Endothelial cell of hepatic sinusoid (primary cell): ENCODE data around the gene MSI2.

ENCODE experiments used
- in situ Hi-C: cut with HindIII; loops from 2 replicates; pipeline ENCODE4 v1.10.0; 2017; ENCODE audit warnings: low sequenced_read_pairs

The MSI2 gene

DNA sequence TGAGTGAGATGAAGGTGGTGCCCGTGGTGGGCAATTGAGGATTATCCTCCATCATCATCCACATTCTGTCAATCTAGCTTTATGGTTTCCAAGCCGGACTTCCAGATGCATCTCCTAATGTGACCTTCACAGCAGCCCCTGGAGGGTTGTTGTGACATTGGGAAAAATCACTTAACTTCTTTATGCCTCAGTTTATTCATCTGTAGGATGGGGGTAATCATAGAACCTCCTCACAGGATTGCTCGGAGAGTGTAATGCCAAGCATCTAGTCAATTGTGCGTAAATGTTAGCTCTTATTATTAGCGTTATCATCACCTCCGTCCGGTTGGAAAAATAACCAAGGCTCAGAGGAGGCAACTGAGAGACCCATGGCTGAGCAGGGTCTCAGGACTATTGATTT is 274.8 kb downstream of the MSI2 start:
- in situ Hi-C loops = no loop called here

DNA sequence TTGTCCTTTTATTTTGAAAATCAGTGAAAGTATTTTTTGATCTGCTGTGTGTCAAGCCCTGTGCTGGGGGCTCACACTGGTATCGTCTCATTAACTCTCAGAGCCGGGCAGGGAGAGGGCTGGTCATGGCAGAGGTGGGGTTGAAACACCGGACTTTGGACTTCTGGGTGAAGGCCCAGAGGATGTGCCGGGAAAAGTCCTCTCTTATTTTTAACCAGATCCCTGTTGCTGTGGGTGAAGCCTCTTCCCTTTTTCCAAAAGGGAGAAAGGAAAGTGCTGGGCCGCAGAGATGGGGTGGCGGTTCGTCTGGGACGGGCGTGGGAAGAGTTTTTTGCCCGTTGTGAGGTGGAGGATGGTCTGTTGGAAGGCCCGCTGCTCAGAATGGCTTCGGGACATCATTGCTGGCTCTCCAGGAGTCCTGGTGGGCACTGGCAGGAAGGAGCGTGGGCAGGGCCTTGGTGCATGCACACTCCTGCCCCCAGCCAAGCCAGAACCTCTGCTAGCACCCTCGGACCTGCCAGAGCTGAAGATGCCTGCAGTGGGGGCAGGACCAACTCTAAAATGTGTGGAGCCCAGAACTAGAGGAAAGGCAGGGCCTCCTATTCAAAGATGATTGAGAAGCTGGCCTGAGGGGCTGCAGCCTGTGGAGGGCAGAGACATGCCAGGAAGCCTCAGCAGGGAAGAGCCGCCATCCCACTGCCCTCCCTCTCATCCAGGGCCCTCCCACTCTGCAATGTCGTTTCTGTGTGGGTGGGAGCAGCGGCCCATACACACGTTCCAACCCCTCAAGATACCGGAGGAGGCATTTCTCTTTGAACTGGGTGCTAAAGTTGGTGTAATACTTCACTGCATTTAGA is 275.6 kb downstream of the MSI2 start:
- in situ Hi-C loops = no loop called here

DNA sequence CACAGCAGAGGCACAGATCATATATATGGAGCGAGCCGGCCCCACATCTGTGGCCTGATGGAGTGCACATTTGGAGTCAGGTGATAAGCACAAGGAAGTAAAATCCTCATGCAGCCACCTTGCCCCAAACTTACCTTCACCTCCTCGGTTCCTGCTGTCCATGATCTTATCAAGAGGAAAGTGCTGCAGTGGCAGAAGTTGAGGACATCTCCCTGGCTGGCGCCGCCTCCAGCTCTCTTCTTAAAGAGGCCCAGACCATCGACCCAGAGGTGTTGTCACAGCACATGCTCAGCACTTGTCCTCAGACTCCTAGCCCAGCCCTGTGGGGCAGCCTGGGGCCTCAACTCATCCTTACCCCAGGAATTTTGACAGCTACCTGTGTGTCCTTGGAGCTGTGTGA is 276.2 kb downstream of the MSI2 start:
- in situ Hi-C loops = no loop called here

DNA sequence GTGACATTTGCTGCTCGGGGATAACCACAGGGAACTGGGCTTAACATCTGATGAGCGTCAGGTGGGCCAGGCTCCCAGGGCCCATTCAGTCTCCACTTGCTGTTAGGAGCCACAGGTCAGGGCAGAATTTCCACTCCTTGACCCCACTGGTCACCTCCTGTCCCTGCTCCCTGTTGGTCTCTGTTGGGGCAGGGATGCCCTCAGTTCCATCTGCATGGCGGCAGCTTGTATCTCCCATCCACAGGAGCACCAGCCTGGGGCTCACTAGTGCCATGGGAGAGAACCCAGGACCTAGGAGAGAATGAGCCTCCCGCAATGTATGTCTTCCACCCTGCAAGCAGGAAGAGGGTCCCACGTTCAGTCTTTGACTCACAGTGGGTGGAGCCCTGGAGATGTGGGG is 276.6 kb downstream of the MSI2 start:
- in situ Hi-C loops = no loop called here

DNA sequence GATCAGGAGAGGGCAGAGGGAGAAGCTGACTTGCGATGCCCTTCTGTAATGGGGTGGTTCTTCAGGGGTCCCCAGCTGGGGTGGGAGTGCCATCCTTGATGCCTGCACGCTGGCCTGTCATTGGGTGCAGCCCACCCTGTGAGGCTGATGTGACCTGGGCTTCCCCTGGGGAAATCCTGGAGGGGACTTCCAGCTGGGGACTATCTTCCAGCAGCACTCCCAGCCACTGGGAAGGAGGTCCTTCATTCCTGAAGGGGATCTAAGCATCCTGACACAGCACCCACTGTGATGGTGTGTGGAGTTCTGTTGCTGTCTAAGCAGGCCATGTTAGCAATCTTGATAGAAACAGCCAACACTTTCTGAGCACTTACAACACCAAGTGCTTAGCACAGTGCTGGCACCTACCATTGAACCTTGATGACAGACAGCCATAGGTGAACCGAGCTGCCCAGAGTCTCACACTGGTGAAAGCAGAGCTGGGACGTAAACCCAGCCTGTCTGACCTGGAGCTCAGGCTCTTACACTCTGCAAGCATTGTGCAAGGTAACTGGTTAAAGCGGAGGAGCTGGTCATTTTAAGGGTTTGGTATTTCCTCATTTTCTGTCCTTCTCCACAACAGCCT is 277.5 kb downstream of the MSI2 start:
- in situ Hi-C loops = no loop called here

DNA sequence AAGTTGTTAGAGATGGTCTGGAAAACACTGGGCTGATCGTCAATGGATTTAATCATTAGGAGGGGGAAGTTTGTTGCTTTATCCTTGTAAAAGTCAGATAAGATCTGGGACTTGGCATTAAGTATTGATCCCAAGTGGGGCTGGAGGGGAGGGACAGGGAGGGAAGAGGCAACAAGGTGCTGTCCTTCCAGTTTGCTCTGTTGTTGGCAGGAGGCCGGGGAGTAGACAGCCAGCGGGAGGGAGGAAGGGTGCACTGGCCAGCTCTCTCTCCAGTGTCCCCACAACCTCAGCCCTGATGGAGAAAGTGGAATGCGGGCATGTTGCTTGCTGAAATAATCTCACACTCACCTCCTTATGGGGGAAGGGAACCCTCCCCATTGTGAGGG is 278.5 kb downstream of the MSI2 start:
- in situ Hi-C loops = no loop called here

DNA sequence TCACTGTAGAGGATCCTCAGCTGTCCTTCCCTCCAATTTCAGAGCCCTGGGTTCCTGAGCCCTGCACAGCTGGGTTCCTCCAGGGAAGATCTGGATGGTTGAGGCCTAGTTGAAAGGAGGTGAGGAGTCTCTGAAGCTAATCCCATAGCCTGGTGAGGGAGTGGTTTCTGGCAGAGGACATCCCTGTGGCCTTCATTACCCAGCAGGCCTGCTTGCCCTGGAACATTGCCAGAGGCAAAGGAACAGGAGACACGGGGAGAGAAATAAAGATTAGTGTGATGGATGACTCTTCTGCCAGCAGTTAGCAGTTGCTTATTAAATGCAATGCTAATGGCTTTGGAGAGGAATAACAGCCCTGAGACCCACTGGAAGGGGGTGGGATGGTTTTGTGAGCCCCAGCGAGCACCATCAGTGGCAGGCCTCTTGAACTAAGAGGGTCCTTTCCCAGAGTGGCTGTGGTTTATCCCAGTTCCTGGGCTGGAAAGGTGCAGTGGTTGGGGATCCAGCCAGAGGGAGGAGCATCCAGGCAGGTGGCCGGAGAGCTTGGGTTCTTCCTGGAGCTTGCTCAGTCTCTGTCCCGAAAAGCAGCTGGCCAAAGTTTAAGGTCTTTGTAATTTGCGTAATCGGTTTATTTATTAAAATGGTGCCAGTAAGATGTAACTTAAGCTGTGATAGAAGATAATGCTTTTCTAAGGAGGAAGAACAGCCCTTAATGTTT is 279.1 kb downstream of the MSI2 start:
- in situ Hi-C loops = no loop called here

DNA sequence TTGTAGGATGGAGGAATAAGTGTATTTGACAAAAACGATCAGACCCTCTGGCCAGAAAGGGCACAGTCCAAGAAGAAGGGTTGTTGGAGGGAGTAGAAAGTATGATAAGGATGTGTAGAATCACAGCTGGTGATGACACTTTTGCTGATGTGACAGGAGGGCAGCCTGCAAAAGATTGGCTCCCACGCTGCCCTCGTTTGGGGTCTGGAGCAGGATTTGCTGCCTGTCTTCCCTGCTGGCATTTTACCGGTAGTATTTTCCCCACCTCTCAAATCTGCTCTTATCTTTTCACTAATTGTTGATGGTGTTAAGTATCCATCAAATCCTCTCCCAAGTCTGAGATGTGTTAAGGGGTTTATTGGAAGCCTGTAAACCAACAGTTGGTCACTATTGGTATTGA is 280.0 kb downstream of the MSI2 start:
- in situ Hi-C loops = no loop called here

DNA sequence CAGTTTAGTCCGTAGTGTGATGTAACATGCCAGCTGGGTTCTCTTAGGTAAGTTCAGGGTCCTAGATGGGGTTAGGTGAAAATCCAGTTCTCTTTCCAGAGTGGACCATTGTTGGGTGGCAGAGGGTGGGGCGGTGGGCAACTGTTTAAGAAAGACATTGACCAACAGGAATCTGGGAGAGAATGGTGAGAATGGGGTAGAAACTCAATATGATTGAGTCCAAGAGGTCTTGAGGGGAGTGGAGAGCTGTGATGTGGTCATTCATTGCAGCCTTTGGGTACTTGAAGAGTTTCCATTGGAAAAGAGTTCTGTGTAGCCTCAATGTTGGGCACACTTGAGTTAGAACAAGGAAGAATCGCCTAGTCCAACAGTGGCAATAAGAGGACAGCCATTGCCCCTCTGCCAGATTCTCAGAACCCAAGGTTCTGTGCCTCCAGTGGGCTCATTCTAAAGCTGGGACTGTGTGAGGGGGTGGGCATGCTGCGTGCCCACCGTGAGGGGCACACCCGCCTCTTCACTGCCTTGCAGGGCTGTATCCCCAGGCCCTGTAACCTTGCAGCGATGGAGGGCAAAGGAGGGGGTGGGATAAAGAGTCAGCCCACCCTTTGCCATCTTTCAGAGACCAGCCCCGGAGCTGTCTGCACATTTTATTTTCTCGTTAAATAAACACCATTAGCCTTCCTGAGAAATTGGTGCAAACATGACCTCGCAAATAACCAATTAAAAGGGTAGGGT is 280.6 kb downstream of the MSI2 start:
- in situ Hi-C loops = no loop called here

DNA sequence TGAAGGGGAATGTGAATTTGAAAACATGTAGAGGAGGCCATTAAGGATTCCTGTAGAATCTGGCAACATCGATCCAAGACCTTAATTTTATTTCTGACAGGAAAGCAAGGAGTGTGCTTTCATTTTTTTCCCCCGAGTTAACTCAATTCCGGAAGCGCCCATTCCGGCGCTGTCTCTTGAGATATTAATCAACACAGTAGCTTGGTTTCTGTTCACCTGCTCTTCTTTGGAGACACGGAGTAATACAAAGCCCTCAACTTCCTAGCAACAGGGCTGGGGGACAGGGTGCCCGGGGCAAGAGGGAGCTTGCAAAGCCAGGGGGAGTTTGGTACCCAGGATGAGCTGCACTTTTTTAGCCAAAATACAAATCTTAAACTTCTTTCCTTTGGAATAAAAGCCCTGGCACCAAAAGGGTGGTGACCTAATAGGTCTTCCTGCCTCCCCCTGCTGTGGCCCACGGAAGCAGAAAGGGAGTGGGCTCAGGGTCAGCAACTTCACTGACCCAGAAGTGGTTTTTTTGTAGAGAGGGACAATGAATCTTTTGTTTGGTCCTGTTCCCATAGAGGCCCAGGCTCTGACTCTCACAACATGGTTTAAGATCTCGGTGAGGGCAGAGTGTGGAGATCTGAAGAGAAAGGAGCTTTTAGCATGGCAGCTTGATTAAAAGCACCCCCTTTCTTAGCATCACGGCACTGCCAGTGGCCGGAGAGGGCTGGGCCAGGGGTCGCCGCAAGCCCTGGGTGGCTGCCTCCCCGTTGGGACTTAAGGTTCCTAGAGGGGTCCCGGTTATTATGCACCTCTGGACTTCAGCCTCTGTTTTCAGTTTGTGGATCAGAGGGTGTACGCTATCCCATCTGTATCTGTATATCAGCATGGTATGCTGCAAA is 281.4 kb downstream of the MSI2 start:
- in situ Hi-C loops = no loop called here

DNA sequence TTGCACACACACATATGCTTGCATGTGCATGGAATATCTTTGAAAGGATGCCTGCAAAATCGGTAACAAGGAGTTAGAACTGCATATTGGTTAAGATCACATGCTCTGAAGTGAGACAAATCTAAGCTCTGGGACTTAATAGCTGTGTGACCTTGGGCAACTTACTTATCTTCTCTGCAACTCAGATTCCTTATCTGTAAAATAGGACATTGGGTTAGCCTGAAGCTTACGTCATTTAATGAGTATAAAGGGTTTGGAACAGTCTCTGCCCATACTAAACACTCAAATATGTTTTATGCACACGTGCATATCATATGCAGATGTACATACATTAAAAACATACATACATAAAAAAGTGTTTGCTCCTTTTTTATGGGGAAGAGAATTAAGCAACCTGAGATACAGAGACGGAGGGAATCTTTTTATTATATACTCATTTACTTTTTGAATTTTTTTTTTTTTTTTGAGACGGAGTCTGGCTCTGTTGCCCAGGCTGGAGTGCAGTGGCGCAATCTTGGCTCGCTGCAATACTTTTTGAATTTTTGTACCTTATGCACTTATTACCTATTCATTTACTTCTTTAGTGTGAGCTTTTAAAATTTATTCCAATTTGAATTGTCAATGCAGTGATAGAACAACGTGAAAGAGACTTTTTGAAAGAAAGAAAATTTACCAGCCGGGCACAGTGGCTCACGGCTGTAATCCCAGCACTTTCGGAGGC is 282.6 kb downstream of the MSI2 start:
- in situ Hi-C loops = no loop called here

DNA sequence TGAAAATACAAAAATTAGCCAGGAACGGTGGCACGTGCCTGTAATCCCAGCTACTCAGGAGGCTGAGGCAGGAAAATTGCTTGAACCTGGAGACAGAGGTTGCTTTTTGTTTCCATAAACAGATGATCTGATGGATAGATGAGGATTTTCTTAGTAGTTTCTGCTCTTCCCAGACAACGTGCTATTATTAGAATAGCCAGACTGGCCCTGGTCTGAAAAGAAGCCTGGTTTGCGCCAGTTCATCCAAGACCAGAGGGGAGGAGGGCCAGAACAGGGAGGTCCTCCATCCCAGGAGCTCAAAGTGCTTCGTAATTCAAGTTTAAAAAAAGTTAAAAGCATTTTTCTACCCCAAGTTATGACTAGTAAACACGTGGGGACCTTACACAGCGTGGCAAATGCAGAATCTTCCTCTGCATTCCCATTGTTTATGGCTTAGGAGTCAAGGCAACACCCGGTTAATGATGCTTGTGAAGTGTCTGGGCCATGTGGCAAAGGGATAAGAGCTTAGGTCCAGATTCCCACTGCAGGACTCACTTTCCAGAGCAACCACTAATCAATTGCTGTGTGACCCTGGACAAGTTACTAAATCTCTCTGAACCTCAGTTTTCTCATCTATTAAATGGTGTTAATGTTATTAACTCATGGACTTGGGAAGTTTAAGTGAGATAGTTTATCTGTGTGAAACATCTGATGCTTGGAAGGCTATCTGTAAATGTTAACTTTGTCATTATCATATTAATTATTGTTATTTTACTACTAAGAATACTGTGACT is 283.4 kb downstream of the MSI2 start:
- in situ Hi-C loops = no loop called here

DNA sequence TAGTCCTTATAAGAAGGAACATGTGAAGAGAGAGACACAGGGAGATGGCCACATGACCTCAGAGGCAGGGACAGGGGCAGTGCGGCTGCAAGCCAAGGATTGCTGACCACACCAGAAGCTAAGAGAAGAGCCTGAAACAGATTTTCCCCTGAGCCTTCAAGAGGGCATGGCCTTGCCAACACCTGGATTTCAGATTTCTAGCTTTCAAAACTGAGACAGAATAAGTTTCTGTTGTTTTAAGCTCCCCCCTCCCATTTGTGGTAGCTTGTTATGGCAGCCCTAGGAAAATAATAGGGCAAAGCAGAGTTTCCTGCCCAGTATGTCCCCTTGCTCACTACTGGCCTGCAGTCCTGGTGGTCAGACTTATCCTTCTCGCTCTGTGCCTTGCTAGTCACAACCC is 284.3 kb downstream of the MSI2 start:
- in situ Hi-C loops = no loop called here

DNA sequence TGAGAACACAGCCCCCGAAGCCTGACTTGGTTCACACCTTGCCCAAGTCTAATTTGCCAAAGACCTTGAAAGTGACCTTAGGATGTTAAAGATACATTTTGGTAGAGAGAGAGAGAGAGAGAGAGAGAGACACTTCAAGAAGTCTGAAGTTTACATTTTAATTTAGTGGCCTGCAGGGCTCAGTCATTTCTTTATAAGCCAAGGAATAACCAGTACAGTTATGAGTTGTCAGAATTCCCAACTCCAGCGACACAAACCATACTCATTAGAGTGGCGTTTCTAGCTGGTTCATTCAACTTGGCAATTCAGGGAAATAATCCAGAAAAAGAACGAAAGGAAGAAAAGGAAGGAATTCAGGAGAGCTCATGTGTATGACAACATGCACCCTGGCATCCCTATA is 284.7 kb downstream of the MSI2 start:
- in situ Hi-C loops = no loop called here

DNA sequence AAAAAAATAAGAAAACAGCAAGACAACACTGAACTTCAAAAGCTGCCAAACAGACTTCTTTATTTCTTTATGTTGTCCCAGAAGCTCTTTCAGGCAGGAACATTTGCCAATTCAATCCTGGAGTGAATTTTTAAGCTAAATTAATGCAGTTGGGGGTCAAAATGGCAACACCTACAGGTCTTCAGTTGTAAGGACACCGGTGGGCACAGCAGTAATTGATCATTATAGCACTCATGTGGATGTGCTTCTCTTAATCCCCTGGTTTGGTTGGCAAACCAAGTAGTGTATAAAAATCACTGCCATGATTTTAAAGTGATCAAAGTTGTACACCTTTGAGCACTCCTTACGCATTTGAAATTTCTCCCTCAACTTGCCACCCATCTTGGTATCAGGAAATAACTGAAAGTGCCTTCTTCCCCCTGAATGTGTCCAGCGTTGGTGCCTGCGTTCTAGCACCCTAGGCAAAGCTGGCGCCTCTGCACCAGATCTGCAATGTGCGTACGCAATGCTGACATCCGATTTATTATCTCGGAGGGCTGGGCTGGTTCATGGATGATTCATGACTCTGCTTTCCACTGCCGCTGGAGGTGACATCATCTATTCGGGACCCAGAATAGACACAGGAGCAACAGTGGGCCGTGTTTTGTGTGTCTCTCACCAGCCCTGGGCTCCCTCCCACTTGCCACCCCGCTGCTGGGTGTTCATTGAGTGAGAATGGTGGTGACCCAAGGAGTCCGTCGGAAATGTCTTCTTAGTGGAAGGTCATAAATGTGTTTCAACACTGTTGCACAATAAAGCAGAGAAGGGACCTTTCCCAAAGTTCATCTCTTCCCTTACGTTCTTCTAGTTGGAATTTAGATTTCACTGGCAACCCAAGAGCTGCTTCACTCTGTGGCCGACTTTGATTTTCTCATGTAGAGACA is 285.4 kb downstream of the MSI2 start:
- in situ Hi-C loops = no loop called here

DNA sequence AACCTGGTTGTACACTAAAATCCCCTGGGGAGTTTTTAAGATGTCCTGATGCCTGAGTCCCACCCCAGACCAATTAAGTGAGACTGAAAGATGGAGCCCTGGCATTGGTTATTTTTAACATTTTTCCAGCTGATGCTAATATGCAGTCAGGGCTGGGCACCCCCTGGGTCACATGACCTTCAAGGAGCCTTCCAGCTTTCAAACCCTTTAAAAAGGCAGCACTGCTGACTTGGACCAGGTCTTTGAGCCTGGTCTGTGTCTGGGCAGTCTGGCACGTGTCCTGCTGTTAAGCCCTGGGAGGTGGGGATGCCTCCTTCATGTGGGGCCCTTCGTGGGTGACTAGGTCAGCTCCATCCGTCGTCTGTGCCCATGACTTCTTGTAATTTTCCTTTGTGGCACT is 286.2 kb downstream of the MSI2 start:
- in situ Hi-C loops = no loop called here

DNA sequence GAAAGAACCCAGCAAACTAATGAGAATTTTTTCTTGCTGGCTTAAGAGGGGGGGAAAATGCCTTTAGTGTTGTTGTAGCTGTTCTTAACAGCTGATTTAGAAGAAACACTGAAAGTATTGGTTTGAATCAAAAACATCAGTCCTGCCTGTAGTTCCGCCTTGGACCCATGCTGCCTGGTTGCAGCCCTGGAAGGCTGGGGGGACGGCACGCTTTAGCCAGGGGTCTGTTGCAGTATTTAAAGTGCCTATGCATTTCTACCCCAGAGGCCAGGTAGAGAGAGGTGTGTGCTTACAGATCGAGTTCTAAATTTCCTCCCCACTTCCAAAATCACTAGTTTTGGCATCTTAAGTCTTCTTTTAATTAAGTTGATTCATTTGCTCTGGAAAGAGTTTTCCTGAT is 286.9 kb downstream of the MSI2 start:
- in situ Hi-C loops = no loop called here

DNA sequence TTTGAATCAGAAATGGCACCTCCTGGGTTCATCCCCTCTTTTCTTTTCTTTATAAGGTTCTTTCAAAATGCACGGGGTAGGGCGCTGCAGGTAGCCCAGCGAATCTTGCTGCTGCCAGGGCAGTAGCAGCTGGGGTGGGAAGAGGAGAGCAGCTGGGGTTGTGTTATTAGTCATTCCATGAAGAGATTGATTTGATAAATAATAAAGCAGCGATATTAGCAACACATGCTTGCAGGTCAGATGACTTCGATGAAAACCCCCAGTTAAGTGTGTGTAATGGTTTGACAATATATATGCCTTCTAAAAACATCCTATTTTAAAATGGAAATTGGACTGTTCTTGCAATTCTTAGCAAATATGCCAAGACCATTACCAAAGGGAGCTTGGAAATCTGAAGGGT is 288.1 kb downstream of the MSI2 start:
- in situ Hi-C loops = no loop called here
